Measurements from ENCODE around the gene DEPDC1B.
"Not testable (repeated sequence)": the region's sequence is repeated elsewhere in the genome, so short reads cannot be mapped to it uniquely, and the experiment has no call there.

The DEPDC1B gene

DNA sequence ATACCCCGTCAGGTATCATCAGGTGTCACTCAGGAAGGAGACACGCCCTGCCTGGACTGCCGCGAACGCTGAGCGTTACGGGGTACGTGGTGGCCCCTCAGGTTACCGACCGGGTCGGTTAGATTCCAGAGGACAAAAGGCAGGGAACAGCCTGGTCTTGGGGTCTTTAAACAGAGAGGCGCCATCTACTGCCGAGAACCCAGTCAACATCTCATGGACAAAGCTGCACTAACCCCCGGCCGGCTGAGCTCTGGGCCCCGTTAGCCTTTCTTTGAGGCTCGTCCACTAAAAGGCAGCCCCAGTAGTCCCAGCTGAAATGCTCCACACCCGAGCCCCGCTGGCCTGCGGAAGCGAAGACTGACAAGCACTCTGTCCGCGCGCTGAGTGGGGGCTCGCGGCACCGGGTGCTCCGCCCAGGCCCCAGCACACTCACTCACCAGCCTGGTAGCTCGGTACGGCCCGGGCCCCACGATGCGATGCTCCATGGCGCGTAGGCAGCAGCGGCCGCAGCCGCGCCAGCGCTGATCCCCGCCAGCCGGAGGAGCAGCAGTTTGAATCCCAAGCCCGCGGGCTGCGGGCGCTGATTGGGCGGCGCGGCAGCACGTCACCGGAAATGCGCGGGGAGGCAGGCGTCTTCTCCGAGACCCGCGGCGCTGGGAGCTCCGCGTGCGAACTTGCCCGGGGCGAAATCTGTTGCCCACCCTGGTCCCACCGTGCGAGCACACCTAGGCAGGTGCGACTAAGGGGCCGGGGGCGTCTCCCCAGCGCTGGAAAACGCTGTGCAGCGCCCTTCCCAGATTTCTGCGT is at the start of gene DEPDC1B:
DEPDC1B (minus strand) TSS at position 558 of the 807 bp plus-strand sequence; CDS start at position 485, 73 bp downstream.
- DNase-seq (ENCODE audit: low read depth): peak; percentile 93

GRCh38 chr5:60744682-60745081 is 44.7 kb upstream of the DEPDC1B start:
- DNase-seq (ENCODE audit: low read depth): no peak

DNA sequence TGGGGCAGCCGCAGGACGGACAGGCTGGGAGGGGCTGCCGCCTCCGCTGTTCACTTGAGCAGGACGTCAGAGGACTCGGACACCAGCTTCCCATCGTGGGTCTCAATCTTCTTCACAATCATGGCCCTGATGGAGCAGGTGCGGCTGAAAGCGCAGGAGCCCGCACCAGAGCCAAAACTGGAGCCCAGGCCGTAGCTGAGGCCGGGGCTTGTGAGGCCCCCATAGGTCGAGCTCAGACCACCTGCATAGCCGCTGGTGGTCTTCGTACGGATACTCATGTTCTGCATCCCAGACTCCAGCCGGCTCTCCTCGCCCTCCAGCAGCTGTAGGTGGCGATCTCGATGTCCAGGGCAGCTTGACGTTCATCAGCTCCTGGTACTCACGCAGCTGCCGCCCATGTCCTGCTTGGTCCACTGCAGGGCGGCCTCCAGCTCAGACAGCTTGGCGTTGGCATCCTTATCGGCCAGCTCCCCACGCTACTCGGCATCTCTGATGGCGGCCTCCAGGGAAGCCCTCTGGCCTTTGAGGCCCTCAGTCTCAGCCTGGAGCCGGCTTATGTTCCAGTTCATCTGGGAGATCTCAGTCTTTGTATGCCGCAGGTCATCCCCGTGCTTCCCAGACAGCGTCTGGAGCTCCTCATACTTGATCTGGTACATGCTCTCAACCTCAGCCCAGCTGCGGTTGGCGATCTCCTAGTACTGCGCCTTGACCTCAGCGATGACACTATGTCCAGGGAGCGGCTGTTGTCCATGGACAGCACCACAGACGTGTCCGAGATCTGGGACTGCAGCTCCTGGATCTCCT is 43.7 kb upstream of the DEPDC1B start:
- no peak for DNase-seq (ENCODE audit: low read depth)

DNA sequence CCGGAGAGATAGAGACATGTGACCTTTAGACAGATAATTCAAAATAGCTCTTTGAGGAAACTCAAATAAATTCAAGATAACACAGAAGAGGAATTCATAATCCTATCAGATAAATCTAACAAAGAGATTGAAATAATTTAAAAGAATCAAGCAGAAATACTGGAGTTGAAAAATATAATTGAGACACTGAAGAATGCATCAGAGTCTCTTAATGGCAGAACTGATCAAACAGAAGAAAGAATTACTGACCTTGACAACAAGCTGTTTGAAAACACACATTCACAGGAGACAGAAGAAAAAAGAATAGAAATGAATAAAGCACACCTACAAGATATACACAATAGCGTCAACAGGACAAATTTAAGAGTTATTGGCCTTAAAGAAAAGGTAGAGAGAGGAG is 40.4 kb upstream of the DEPDC1B start:
- no peak for DNase-seq (ENCODE audit: low read depth)

GRCh38 chr5:60738933-60739332 is 39.0 kb upstream of the DEPDC1B start:
- DNase-seq (ENCODE audit: low read depth): no peak

DNA sequence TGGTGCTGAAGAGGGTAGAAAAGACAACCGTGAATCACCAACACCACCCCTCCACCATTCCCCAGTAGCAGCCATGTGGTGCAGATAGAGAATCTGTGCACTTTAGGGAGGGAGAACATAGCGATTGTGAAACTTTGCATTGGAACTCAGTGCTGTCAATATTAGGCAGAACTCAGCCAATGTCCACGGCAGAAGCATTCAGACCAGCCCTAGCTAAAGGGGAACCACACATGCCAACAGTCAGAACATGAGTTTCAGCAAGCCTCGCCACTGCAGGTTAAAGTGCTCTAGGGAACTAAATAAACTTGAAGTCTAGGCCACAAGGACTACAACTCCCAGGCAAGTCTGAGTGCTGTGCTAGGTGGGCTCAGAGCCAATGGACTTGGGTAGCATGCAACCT is 38.5 kb upstream of the DEPDC1B start:
- no peak for DNase-seq (ENCODE audit: low read depth)

GRCh38 chr5:60730858-60731257 is 30.9 kb upstream of the DEPDC1B start:
- DNase-seq (ENCODE audit: low read depth): not testable (repeated sequence)

GRCh38 chr5:60727033-60727679 is 27.2 kb upstream of the DEPDC1B start:
- DNase-seq (ENCODE audit: low read depth): no peak

DNA sequence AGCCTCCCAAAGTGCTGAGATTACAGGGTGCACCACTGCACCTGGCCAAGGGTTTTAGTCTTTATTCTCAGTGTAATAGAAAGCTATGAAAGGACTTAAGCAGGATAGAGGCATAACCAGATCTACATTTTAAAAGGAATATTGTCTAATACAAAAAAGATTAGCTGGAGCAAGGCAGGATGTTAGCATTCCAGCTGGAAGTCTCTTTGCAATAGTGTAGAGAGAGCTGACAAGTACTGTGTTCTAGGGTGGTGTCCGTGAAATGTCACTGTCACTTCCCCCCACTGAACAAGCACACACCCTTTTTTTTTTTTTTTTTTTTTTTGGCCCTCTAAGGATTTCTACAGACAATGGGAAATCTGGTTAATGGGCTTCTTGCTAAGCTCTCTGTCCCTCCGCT is 24.2 kb upstream of the DEPDC1B start:
- DNase-seq (ENCODE audit: low read depth): no peak

GRCh38 chr5:60722416-60722815 is 22.4 kb upstream of the DEPDC1B start:
- no peak for DNase-seq (ENCODE audit: low read depth)

DNA sequence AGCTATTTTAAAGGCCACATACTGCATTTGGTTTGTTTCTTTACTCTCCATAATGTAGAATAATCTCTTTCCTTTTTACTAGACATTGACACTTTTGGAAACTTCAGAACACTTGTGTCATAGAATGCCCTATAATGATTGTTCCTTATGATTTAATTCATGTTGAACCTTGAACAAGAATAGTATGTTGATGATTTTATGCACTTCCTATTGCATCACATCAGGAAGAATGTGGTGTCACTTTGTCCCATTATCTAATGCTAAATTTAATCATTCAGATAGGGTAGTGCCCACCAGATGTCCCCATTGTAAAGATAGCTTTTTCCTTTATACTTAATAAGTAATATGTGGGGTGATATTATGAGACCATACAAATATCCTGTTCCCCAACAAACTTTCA is 19.4 kb upstream of the DEPDC1B start:
- DNase-seq (ENCODE audit: low read depth): no peak

- DNase-seq (ENCODE audit: low read depth): no peak
These were observed 18.4 kb upstream of the DEPDC1B start for GRCh38 chr5:60718166-60718892.

GRCh38 chr5:60715201-60715928 is 15.4 kb upstream of the DEPDC1B start:
- not testable (repeated sequence) for DNase-seq (ENCODE audit: low read depth)

DNA sequence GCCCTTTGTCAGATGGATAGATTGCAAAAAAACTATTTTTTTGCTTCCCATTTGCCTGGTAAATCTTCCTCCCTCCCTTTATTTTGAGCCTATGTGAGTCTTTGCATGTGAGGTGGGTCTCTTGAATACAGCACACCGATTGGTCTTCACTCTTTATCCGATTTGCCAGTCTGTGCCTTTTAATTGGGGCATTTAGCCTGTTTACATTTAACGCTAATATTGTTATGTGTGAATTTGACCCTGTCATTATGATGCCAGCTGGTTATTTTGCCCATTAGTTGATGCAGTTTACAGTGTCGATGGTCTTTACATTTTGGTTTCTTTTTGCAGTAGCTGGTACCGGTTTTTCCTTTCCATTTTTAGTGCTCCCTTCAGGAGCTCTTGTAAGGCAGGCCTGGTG is 13.0 kb upstream of the DEPDC1B start:
- DNase-seq (ENCODE audit: low read depth): no peak

GRCh38 chr5:60711892-60712291 is 11.9 kb upstream of the DEPDC1B start:
- DNase-seq (ENCODE audit: low read depth): not testable (repeated sequence)

- no peak for DNase-seq (ENCODE audit: low read depth)
These were observed 10.4 kb upstream of the DEPDC1B start for GRCh38 chr5:60710362-60710761.

- DNase-seq (ENCODE audit: low read depth): no peak
These were observed 5.2 kb upstream of the DEPDC1B start for GRCh38 chr5:60705144-60705543.

GRCh38 chr5:60703944-60704343 is 4.0 kb upstream of the DEPDC1B start:
- DNase-seq (ENCODE audit: low read depth): no peak

DNA sequence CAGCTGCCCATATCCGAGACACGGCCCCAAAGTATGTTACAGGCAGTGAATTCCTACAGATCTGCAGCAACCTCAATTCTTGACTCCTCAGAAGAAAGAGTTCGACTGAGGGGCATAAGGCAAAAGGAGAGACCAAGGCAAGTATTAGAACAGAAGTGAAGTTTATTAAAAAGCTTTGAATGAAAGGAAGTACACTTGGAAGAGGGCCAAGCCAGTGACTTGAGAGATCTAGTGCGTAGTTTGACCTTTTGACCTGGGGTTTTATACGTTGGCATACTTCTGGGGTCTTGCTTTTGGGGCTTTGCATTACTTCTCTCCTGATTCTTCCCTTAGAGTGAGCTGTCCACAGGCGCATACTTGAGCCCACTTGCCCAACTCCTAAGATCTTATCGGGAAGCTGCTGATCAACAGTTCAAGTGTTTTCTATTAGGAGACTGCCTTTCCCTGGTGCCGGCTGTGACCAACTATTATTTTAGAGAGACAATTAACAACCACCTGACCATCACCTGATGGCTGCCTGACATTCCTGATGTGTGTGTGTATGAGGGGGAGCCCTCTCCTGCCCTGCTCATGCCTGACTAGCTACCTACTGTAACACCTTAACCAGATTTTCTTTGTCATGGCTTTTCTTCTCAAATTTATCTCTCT is 1.5 kb upstream of the DEPDC1B start:
- peak; percentile 18 for DNase-seq (ENCODE audit: low read depth)

DNA sequence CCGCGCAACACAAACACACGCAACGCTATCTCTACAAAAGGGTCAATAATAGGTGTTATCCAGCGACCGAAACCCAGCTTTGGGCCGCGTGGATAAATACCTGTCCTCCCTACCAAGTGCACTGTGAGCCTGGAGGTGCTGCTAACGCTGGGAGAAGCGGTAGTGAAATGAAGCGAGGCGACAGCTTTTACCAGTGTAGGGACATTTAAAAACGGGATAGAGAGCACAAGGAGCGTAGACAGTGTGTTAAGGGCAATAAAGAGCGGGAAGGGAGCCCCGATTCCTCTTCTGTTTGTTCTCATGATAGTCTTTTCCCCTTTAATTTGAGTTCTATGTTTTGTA is 421 bp upstream of the DEPDC1B start:
- DNase-seq (ENCODE audit: low read depth): no peak

DNA sequence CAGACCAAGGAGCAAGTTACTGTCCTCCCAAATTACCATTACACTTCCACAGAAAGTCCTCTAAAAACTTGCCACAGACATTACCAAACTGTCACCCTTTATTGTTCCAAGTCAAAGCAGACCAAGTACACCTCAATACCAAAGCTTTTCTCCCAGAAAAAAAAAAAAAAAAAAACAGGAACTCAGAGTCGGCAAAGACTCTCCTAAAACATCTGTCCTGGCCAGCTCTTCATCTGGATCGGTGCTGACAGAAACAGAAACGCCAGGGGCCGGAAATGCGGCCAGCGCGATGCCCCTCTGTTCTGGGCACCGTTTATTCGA is 718 bp downstream of the DEPDC1B start:
- DNase-seq (ENCODE audit: low read depth): no peak

Data from iris pigment epithelial cell (primary cell).